HepG2 (cell line): ENCODE data around the gene CAMTA1. TPM values are rescaled to one million over a fixed set of nuclear protein-coding genes. Genes with fewer than 3 reads are reported as not detected.

Experiments used
- ATAC-seq: fragments of 200-7000 bp; cut with Tn5 transposase; 3 replicates; pipeline ENCODE4 v1.9.1; 2020; ENCODE audit warnings: mild to moderate bottlenecking, moderate library complexity
- BruUV-seq: library from RNA; stranded (reverse); fragments of 400-500 nt; replicated peaks from 2 replicates; lab custom pipeline; 2021; lab: Mats Ljungman, UMichigan
- CTCF ChIA-PET: fragments of 300-600 bp; formaldehyde crosslinking; extraction: SDS; loops from one replicate; lab custom pipeline; 2021; ENCODE audit warnings: low total read pairs, inconsistent platforms, low intra/inter-chr PET ratio; lab: Yijun Ruan, JAX
- POLR2A ChIA-PET: fragments of 350-600 bp; sonication (Branson Sonifier 250); formaldehyde crosslinking; loops from one replicate; lab custom pipeline; 2020; ENCODE audit warnings: antibody characterized with exemption, inconsistent platforms; lab: Yijun Ruan, JAX
- DNase-seq: peaks from one replicate; pipeline ENCODE4 v3.0.0-alpha.2; 2015; ENCODE audit warnings: low spot score
- FAIRE-seq: peaks from 3 replicates; lab custom pipeline; 2011; peaks lifted over from hg19 to GRCh38; lab: Jason Lieb, UNC
- H2AFZ ChIP-seq: one replicate; pipeline ENCODE4 v1.6.1; 2011; ENCODE audit warnings: low read length, inconsistent platforms
- H3K27ac ChIP-seq: fragments of 300-600 bp; 3 replicates; pipeline ENCODE4 v1.8.0; 2011; ENCODE audit warnings: mixed run types, mild to moderate bottlenecking, mixed read lengths, low read length, inconsistent platforms; ENCODE audit not compliant: insufficient read depth; ENCODE audit errors: extremely low read length
- H3K27me3 ChIP-seq, 2 experiments: fragments of 200-600 bp in 1 of 2; 2 replicates in 1 of 2; 3 replicates in 1 of 2; pipeline versions ENCODE4 v1.6.0 to v1.8.0; 2011; ENCODE audit warnings: low read length in 2 of 2, mild to moderate bottlenecking in 2 of 2, moderate library complexity in 2 of 2, inconsistent platforms in 1 of 2; ENCODE audit not compliant: insufficient read depth in 2 of 2, control insufficient read depth in 1 of 2
- H3K36me3 ChIP-seq, 2 experiments: fragments of 200-600 bp in 1 of 2; replicated peaks in 1 of 2; 2 replicates in 1 of 2; 3 replicates in 1 of 2; pipeline versions ENCODE4 v1.5.1 to v1.8.0; 2011; ENCODE audit warnings: low read length in 2 of 2, inconsistent platforms in 1 of 2; ENCODE audit not compliant: insufficient read depth in 2 of 2, control insufficient read depth in 1 of 2
- H3K4me1 ChIP-seq: 2 replicates; pipeline ENCODE4 v1.5.1; 2012; ENCODE audit warnings: low read length, inconsistent platforms; ENCODE audit not compliant: insufficient read depth
- H3K4me2 ChIP-seq: 2 replicates; pipeline ENCODE4 v1.6.0; 2011; ENCODE audit warnings: low read depth, low read length, inconsistent platforms
- H3K4me3 ChIP-seq, 3 experiments: fragments of 200-600 bp in 1 of 3; sonication (generic), shearing (Covaris generic) in 1 of 3; replicated peaks in 1 of 3; 2 replicates each; pipeline ENCODE4 v1.5.1; 2011 to 2016; ENCODE audit warnings: low read length in 3 of 3, inconsistent platforms in 2 of 3, low read depth in 2 of 3, mild to moderate bottlenecking in 2 of 3, control low read depth in 1 of 3, mixed read lengths in 1 of 3; ENCODE audit not compliant: insufficient read depth in 1 of 3
- H3K79me2 ChIP-seq: one replicate; pipeline ENCODE4 v1.6.1; 2011; ENCODE audit warnings: low read length, inconsistent platforms; ENCODE audit not compliant: insufficient read depth
- H3K9ac ChIP-seq: 2 replicates; pipeline ENCODE4 v1.6.0; 2011; ENCODE audit warnings: mild to moderate bottlenecking, low read depth, low read length, inconsistent platforms; ENCODE audit not compliant: insufficient read depth
- H3K9me3 ChIP-seq: 2 replicates; pipeline ENCODE4 v1.5.1; 2012; ENCODE audit warnings: mild to moderate bottlenecking, low read length
- H4K20me1 ChIP-seq: 2 replicates; pipeline ENCODE4 v1.6.0; 2011; ENCODE audit warnings: inconsistent platforms, mild to moderate bottlenecking, low read length, moderate library complexity; ENCODE audit not compliant: insufficient read depth
- MAFF ChIP-seq: IDR thresholded peaks from 2 replicates; pipeline ENCODE4 v1.6.1; 2011; ENCODE audit warnings: low read depth, low read length, improper control_type of control experiment
- MIER2 ChIP-seq: IDR thresholded peaks from 2 replicates; pipeline ENCODE4 v1.6.1; 2016; ENCODE audit warnings: missing biosample characterization, missing genetic modification reagents
- MIXL1 ChIP-seq: IDR thresholded peaks from 2 replicates; pipeline ENCODE4 v1.6.1; 2016
- PRDM4 ChIP-seq: sonication (generic); formaldehyde crosslinking; IDR thresholded peaks from 2 replicates; pipeline ENCODE4 v1.9.0; 2021; ENCODE audit warnings: missing genetic modification reagents, borderline replicate concordance
- ZFYVE20 ChIP-seq: sonication (generic); formaldehyde crosslinking; IDR thresholded peaks from 2 replicates; pipeline ENCODE4 v1.8.0; 2023; ENCODE audit warnings: low read depth, mild to moderate bottlenecking, moderate library complexity, missing genetic modification reagents, borderline replicate concordance
- ZNF296 ChIP-seq: sonication (generic); formaldehyde crosslinking; conservative IDR thresholded peaks from 2 replicates; pipeline ENCODE4 v1.5.0; 2020; ENCODE audit warnings: mild to moderate bottlenecking, missing genetic modification reagents
- WGBS: methylation state at CpG from one replicate; pipeline ENCODE4 v1.1.6; 2017; ENCODE audit warnings: low lambda C conversion rate; 5-methylcytosine and 5-hydroxymethylcytosine counted together
- in situ Hi-C: cut with HindIII; loops from 2 replicates; pipeline ENCODE4 v1.10.0; 2017; ENCODE audit warnings: low pct_unique_long_range_greater_than_20kb; ENCODE audit not compliant: extremely low pct_ligation_motif_present
- intact Hi-C: fragments of 100-400 bp; cut with micrococcal nuclease; formaldehyde crosslinking; loops from one replicate; pipeline ENCODE4 v1.10.0; 2022; ENCODE audit not compliant: unreplicated experiment
- polyA plus RNA-seq, 8 experiments: library from polyadenylated mRNA; depleted of rRNA in 3 of 8; stranded (reverse) in 7 of 8; unstranded in 1 of 8; fragments of >200 nt; fragmentation: Illumina TruSeq in 4 of 8; extraction: Trizol in 4 of 8; gene quantifications; 2 replicates each; pipeline versions ENCODE4 v1.2.1 to v1.2.3, GENCODE V29; 2011 to 2016; ENCODE audit warnings: low read depth in 4 of 8, missing spikeins in 1 of 8, mixed read lengths in 1 of 8; ENCODE audit not compliant: insufficient read depth in 1 of 8
- total RNA-seq, 5 experiments: library from RNA; depleted of rRNA; stranded (reverse); fragments of >200 nt; fragmentation: Illumina TruSeq; extraction: Trizol; gene quantifications; 2 replicates each; pipeline ENCODE4 v1.2.3, GENCODE V29; 2016; ENCODE audit warnings: low read depth in 1 of 5

Gene CAMTA1
- total and polyA plus RNA-seq, 2 of the 13 experiments (the other 11 are each of a cell fraction or from before 2014, with no cell fraction given), result 25.0 to 36.4 TPM

- no peak for TF ChIP-seq MAFF
Measured at GRCh38 chr1:7360526-7360925, 575.3 kb downstream of the CAMTA1 start (continued).

- DNase-seq (no peak), FAIRE-seq (no peak), ATAC-seq (no peak)
- Histone ChIP-seq H3K4me1 (no peaks in the 10 kb centered on the region), H3K27me3 (peaks cover 0 to 2% of the 10 kb centered on the region in 2 experiments; a peak in 2 of 5 replicates), H2AFZ (no peak overlapping the region), H3K9me3 (no peaks in the 10 kb centered on the region), H4K20me1 (no peaks in the 10 kb centered on the region), H3K36me3 (no peaks in the 10 kb centered on the region), H3K27ac (no peak overlapping the region), H3K9ac (no peak overlapping the region), H3K4me3 (no peak overlapping the region), H3K4me2 (no peak overlapping the region), H3K79me2 (no peaks in the 10 kb centered on the region)
- BruUV-seq, result no TSS peak
- ChIA-PET POLR2A (no interaction called here), CTCF (no interaction called here)
- 54% methylated on average over 4 of the region's 4 CpGs for WGBS
- intact Hi-C loops, result no loop called here
- in situ Hi-C loops, result no loop called here
- TF ChIP-seq PRDM4 (CRISPR knock-in tag) (no peak), MIER2 (CRISPR knock-in tag) (no peak), MIXL1 (CRISPR knock-in tag) (no peak), ZFYVE20 (CRISPR knock-in tag) (no peak), ZNF296 (CRISPR knock-in tag) (no peak)
Measured at GRCh38 chr1:7362947-7363346, 577.7 kb downstream of the CAMTA1 start.
